Stimulated activated naive CD4-positive, alpha-beta T cell (primary cell): ENCODE data around the gene DEGS1.

ENCODE experiments used
- DNase-seq, 6 experiments: peaks; one replicate each; lab custom pipeline; 2025; lab: John Stamatoyannopoulos, UW

DEGS1 gene

DNA sequence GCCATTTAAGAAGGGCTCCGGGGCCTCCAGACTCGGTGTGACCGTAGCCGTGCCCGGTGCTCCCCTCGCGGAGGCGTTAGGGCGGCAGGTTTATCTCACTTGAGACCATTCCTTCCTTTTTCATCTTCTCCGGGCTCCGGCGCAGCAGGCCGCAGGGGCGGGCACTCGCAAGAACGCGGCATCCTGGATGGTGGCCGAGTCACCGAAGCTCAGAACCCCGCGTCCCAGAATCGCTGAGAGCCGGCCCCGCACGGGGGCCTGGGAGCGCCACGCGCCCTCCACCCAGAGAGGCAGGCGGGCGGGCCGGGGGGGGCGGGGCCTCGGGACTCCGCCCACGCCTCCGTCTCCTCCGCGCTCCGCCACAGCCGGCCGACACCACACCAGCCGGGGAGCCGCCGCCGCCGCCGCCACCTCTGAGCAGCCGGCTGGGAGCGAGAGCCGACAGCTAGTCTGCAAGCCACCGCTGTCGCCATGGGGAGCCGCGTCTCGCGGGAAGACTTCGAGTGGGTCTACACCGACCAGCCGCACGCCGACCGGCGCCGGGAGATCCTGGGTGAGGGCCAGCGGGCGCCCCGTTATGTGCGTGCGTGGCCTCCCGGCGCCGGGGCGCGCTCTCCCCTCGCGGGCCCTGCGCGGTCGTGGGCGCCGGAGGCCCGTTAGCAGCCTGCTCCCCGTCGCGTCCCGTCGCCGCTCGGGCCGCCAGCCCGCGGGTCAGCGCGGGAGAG is at the start of gene DEGS1:
TSS of gene DEGS1 (plus strand) at position 375 of the 725 bp plus-strand sequence. CDS start at position 472, 97 bp downstream.
- DNase-seq = peak; percentile 78 to 90 (median 82)

DNA sequence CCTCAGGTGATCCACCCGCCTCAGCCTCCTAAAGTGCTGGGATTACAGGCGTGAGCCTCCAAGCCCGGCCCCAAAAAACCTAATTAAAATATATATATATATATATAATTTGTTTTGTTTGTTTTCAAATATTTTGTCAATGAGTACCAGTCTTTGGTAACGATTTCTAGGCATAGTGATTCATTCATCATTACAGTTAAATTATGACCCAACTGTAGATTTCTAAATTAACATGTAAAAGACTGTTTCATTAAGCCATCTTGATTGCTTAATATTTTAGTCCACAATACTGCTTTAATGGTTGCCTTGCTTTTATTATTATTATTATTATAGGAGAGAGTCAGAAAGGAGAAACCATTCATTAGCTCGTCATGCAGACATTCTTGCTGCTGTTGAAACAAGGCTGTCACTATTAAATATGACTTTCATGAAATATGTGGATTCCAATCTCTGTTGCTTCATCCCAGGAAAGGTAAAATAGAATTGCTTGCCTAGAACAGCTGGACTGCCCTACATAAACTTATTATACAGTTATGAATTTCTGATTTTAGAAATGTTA is 49.2 kb upstream of the DEGS1 start:
- DNase-seq = no peak

DNA sequence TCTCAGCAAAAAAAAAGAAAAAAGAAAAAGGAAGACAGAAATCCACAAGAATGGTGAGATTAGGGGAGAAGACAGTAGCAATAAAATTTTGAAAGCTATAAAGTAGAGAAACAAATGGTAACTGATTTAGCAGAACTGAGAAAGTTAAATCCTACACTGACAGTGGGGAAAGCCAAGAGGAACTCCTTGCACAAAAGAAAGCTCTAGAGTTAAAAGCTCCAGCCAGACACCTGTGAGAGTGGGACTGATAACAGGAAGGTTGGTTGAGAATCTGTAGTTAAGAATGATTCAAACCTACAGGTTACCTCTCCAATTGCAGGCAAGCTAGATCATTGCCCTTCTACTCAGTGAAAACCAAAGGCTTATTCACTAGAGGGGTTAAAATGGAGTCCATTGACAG is 45.5 kb upstream of the DEGS1 start:
- DNase-seq = no peak

DNA sequence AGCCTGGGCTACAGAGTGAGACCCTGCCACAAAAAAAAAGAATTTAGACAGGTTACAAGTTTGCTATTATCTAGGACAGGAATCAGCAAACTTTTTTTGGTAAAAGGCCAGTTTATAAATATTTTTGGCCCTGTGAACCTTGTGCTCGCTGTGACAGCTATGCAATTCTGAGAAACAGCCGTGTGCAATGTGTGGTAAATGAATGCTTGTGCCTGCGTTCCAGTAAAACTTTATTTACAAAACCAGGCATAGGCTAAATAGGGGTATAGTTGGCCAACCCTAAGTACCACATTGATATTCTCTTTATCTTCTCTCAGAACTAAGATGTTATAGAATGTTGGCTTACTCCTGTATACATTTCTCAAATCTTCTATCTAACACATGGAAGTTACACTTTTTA is 44.8 kb upstream of the DEGS1 start:
- no peak for DNase-seq

DNA sequence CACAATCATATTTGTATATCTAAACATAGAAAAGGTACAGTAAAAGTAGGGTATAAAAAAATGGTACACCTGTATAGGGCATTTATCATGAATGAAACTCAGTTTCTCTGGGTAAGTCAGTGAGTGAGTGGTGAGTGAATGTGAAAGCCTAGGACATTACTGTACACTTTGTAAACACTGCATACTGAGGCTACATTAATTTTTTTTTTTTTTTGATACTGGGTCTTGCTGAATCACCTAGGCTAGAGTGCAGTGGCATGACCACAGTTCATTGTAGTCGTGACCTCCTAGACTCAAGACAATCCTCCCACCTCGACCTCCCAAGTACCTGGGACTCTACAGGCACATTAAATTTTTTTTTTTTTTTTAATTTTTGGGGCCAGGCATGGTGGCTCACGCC is 41.3 kb upstream of the DEGS1 start:
- DNase-seq = no peak

DNA sequence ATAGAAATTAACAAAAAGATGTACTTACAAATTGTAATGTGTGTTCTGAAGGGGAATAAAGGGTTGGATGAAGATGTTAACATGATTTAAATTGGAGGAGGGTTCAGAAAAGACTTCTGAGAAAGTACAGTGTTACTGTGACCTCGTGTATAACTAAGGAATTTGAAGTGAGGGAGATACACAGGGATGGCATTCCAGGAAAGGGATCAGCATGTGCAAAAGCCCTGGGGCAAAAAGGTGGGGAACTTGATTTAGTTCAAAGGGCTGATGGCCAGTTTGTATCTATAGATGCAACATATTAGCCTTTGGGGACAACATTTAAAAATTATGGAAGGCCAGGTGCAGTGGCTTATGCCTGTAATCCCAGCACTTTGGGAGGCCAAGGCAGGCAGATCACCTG is 33.3 kb upstream of the DEGS1 start:
- DNase-seq = no peak

DNA sequence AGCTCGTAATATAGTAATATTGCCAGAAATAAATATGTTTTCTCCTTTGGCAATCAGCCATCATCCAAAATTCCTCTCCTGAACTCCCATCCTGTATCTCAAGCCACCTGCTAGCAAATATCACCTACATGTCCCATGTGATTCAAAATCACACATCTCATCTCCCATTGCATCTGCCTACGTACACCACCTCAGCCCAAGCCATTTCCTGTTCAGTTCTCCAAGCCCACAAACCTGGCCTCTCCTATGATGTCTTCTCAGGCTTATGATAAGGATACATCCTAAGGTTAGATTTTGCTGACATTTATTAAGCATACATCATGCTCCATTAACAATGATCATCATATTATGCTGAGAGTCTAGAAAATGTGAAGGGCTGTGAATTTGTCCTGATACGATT is 31.9 kb upstream of the DEGS1 start:
- DNase-seq = no peak

DNA sequence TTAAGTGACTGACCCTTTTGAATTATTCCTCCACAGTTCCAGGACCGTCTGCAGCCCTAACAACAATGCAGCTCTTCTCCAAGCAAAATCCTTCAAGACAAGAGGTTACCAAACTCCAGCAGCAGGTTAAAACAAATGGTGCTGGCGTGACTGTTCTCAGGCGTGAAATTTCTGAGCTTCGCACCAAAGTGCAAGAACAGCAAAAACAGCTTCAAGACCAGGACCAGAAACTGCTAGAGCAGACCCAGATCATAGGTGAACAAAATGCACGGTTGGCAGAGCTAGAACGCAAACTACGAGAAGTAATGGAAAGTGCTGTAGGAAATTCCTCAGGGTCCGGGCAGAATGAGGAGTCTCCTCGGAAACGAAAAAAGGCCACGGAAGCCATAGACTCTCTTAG is 25.7 kb upstream of the DEGS1 start:
- no peak for DNase-seq

DNA sequence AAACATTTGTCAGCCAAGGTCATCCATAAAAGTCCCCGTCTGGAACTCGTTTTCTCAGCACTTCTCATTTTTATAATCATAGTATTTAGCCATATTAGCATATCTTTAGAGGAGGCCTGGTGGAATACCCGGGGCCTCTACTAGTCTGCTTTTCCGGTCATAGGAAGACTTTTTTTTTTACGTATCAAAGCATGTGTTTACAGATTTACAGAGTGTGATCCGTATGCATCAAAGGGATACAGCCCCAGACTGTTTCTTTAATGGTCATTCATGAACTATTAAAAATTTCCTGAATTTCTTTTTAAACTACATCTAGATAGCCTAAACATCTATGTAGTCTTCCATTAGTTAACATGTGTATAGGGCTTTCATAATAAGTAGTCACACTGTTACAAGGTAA is 23.5 kb upstream of the DEGS1 start:
- no peak for DNase-seq

DNA sequence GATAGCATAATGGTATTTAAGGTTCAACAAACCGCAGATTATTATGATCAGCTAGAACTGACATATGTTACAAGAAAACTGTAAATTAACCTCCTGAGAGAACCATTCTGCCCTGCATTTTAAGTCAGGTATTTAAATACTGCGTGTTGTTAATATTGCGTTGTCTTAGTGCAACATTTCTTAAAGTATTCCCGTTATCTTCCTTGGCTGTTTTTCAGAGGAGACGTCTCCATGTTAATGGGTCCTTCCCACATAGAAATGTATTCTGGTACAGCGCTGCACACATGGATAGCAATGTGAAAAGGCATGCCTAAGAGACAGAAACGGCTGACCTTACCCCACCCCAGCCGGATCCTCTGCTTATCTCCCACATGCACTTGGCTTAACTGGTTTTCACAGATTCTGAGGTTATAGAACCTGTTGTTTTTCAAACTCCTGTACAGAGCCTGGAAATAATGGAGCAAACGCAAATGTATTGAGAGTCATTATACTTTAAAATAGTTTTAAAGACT is 22.8 kb upstream of the DEGS1 start:
- DNase-seq = no peak

DNA sequence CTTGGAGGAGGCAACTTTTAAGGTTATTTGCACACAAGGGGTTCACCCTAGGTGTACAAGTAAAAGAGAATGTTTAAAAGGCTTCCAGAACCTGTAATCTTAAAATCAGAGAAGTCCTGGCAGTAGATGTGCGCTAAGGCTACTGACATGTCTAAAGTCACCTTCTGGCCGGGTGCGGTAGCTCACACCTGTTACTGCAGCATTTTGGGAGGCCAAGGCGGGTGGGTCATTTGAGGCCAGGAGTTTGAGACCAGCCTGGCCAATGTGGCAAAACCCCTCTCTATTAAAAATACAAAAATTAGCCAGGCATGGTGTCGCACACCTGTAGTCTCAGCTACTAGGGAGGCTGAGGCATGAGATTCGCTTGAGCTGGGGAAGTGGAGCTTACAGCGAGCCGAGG is 20.3 kb upstream of the DEGS1 start:
- DNase-seq = no peak

DNA sequence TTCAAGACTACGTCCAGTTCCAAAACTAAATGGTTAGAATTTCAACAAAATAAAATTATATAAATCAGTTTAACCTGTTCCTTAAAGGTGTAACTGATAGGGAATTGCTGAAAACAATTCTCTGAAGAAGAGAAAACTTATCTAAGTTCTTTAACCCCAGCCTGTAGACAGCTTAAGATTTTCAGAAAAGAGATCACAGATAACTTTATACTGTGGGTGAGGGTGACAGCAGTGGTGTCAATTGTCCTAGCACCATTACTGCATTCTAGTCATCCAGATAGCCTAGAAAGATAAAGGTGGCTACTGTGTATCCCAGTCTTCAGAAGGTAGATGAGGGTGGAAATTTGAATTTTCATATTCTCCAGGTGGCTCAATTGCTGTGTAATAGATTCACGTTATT is 19.7 kb upstream of the DEGS1 start:
- DNase-seq = no peak

DNA sequence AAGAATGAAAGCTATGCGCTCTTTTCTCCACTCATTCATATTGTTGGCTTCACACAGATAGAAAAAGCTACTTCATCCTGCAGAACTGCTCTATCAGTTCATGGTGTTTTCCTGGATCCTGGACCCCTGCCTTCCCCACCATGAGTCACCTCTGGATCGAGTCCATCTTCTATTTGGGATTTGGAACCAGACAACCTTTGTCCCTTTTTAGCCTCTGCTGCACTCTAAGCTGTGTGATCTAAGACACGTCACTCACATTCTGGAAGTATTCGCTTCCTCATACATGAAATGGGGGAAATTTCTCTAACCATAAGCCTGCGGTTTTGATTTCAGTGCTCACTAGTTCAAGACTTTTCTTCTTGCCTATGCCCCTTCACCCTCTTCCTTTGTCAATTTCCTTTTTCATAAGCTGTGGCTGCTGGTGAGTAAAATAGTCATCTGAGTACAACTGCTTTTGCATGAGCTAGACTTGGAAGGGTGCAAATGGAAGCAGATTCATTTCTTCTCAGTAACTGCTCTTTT is 14.1 kb upstream of the DEGS1 start:
- DNase-seq = peak in 4 of 6 experiments; percentile 12 to 75 (median 66)

DNA sequence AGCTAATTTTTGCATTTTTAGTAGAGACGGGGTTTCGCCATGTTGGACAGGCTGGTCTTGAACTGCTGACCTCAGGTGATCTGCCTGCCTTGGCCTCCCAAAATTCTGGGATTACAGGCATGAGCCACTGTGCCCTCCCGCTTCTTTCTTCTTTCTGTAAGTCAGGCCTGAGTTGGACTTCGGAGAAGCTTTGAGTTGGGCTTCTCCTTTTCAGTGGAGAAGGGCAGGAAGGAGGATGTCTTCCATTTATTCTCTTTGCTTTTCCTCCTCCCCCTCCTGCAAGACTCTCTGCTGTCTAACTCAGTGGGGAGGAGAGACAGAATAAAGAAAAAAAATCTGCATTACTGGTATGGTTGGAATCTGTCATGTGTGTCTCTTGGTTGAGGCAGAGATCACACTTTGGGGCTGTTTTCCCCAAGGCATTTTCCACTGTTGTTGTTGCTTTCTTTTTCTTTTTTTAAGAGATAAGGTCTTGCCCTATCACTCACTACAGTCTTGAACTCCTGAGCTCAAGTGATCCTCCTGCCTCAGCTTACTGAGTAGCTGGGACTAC is 13.2 kb upstream of the DEGS1 start:
- no peak for DNase-seq

DNA sequence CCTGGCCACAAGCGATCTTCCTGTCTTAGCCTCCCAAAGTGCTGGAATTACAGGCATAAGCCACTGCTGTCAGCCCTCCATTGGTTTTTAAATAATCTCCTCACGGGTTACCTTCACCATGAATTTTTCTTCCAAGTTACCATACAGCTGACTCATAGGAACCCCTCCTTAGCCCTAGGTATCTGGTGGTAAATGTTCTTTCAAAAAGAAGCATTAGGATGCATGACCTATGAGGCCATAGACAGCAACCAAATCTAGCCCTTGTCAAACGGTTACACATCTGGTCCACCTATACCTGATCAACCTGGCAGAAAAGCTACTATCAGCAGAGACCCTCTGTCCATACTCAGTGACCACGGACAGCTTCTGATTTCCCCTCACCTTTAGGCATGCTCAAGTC is 12.7 kb upstream of the DEGS1 start:
- DNase-seq = no peak

DNA sequence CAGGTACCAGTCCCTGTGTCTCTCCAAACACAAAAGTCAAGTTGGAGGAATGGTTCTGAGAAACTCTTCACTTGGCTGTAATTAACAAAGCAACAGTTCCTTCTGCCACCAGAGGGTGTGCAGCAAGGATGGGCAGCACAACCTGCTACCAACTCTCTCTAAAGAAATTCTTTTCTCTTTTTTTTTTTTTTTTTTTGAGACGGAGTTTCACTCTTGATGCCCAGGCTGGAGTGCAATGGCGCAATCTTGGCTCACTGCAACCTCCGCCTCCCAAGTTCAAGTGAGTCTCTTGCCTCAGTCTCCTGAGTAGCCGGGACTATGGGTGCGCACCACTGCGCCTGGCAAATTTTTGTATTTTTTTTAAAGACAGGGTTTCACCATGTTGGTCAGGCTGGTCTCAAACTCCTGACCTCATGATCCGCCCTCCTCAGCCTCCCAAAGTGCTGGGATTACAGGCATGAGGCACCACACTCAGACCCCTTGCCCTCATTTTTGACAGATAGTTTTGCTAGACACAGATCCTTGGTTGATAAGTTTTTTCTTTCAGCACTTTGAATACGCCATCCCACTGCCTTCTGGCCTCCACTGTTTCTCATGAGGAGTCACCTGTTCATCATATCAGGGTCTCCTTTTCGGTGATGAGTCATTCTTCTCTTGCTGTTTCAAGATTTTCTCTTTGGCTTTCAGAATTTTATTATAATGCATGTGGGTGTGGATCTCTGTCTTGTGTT is 12.1 kb upstream of the DEGS1 start:
- DNase-seq = peak in 5 of 6 experiments; percentile 8 to 63 (median 33)

DNA sequence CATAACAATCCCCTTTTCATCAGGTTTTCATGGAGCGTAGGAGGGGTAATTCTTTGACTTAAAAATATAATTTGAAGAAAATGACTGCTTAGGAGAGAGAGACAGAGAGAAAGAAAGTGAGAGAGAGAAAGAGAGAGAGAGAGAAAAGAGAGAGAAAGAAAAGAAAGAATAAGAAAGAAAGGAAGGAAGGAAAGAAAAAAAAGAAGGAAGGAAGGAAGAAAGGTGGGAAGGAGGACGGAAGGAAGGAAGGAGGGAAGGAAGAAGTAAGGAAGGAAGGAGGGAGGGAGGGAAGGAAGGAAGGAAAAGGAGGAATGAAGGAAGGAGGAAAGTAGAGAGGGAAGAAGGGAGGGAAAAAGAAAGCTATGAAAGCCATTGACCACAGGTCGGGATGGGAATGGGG is 10.8 kb upstream of the DEGS1 start:
- no peak for DNase-seq

DNA sequence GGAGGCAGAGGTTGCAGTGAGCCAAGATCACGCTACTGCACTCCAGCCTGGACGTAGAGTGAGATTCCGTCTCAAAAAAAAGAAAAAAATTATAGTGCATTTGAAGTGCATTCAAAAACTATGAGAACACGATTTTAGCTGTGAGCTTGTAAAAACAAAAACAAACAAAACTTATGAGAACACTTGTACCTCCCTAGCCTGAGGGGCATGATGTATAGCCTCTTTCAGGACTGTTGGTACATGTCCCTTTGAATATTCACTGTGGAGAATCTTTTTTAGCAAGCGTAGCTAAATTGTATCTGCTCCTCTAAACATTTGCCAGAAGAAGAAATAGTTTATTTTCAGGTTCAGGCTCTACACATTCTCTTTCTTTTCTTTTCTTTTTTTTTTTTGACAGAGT is 9.5 kb upstream of the DEGS1 start:
- no peak for DNase-seq

DNA sequence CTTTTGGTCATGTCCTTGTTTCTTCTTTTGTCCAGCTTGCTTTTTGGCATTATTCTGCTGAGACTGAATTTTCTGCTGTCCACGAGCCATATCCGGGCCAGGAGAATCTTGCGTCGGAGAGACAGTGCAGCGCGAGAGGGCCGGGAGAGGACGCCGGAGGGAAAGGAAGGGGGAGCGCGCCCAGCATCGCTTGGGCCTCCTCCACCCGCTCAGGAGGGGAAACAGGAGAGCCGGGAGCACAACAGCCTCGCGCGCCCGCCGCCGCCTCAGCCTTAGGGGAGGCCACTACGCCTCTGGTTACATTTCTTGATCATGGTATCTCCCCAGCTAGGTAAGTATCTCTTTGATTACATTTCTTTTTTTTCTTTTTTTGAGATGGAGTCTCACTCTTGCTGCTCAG is 7.4 kb upstream of the DEGS1 start:
- no peak for DNase-seq

DNA sequence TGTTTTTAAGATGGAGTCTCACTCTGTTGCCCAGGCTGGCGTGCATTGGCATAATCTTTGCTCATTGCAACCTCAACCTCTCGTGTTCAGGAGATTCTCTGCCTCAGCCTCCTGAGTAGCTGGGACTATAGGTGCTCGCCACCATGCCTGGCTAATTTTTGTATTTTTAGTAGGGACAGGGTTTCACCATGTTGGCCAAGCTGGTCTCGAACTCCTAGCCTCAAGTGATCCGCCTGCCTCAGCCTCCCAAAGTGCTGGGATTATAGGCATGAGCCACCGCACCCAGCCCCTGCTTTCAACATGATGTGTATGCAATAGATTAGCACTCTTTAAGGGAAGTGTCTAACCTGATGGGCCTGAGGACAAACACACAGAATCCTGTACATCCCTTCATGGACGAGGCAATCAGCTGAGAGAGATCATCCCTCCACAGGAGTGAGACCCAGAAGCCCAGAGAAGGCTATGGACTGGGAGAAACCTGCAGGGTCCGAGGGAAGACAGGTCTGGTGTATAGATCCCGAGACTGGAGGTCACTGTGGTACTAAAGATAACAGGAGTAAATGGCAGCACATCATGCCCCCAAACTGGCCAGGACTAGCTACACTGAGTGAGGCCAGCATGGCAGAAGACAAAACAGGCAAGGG is 5.6 kb upstream of the DEGS1 start:
- DNase-seq = no peak

DNA sequence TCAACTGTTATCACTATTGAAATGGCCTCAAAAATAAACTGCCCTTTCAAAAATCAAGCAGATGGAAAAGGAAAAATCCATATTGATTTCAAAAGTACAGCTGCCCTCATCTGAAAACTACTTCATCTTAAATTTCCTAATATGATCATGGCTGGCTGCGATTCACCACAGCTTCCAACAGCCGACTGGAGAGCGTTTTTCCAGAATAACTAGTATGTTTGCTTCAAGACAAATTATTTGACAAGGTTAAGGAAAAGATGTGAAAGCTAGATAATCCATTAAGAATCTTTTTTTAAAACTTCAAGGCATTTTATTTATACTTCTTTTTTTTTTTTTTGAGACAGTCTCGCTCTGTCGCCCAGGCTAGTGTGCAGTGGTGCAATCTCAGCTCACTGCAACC is 4.1 kb upstream of the DEGS1 start:
- no peak for DNase-seq

DNA sequence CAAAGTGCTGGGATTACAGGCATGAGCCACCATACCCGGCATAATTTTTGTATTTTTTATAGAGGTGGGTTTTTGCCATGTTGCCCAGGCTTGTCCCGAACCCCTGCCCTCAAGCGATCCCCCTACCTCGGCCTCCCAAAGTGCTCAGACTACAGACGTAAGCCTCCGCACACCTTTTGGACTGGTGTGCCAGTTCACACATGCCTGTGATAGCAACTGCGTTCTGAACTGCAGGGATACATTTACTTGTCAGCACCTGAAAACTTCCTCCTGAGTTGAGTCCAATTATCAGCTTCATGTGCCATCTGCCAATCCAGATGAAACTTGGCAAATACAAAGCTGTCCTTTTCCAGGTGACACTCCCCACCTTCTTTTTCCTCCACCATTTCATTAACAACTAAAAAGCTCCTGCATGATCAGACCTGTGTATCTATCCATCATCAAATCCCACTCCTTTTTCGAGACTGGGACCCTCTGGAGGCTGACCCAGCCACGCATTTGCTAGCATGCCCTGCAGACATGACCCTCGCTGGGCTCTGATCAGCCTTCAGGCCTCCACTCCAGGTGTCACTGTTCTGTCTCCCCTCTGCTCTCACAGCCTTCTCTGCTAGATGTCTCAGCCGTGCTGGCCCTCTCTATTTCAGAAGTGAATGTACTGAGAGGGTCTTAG is 2.1 kb upstream of the DEGS1 start:
- no peak for DNase-seq
